ENCODE measurements around the gene USP19. TPM values are rescaled to one million over a fixed set of nuclear protein-coding genes. Genes with fewer than 3 reads are reported as not detected.

USP19 gene
- total RNA-seq, 1 donor from 2014 or later, result 73.0 TPM

GRCh38 chr3:49134471-49135265 is 14.0 kb upstream of the USP19 start:
- no peak for DNase-seq

- peak; percentile 96 for DNase-seq
These were observed 12.8 kb upstream of the USP19 start for GRCh38 chr3:49133226-49133951.

- DNase-seq, result peak; percentile 89
These were observed 12.0 kb upstream of the USP19 start, which contains the start of gene LAMB2 for GRCh38 chr3:49132437-49133225. Gene LAMB2 (minus strand): TSS chr3:49133050. CDS start chr3:49132867, 183 bp downstream.

- no peak for DNase-seq
These were observed 11.4 kb upstream of the USP19 start for GRCh38 chr3:49132073-49132436.

- no peak for DNase-seq
These were observed 11.0 kb upstream of the USP19 start for GRCh38 chr3:49131576-49131975.

GRCh38 chr3:49131040-49131439 is 10.4 kb upstream of the USP19 start:
- no peak for DNase-seq

- DNase-seq, result no peak
These were observed 4.5 kb upstream of the USP19 start for GRCh38 chr3:49124991-49125670.

- DNase-seq, result no peak
These were observed 3.6 kb upstream of the USP19 start for GRCh38 chr3:49124203-49124602.

- DNase-seq, result no peak
These were observed 3.1 kb upstream of the USP19 start for GRCh38 chr3:49123687-49124086.

GRCh38 chr3:49122886-49123545 is 2.4 kb upstream of the USP19 start:
- no peak for DNase-seq

- DNase-seq, result no peak
These were observed 1.8 kb upstream of the USP19 start for GRCh38 chr3:49122451-49122850.

GRCh38 chr3:49122022-49122421 is 1.4 kb upstream of the USP19 start:
- no peak for DNase-seq

- no peak for DNase-seq
These were observed 611 bp upstream of the USP19 start for GRCh38 chr3:49121132-49121736.

- no peak for DNase-seq
These were observed 556 bp downstream of the USP19 start for GRCh38 chr3:49120096-49120437.

GRCh38 chr3:49119439-49119838 is 1.2 kb downstream of the USP19 start:
- no peak for DNase-seq

- no peak for DNase-seq
These were observed 1.6 kb downstream of the USP19 start for GRCh38 chr3:49119036-49119435.

- no peak for DNase-seq
These were observed 8.4 kb downstream of the USP19 start for GRCh38 chr3:49112262-49112661.

GRCh38 chr3:49111347-49111746 is 9.3 kb downstream of the USP19 start:
- DNase-seq, result no peak

GRCh38 chr3:49110780-49111179 is 9.8 kb downstream of the USP19 start:
- DNase-seq, result no peak

GRCh38 chr3:49108346-49108745 is 12.3 kb downstream of the USP19 start:
- no peak for DNase-seq
